ENCODE results near the gene ENPP3. TPM values are rescaled to one million over a fixed set of nuclear protein-coding genes. Genes with fewer than 3 reads are reported as not detected.
A peak's percentile ranks its signal among the peaks of the same experiment; 100 is the strongest.

The ENPP3 gene
- total and polyA plus RNA-seq, 2 of the 13 experiments (the other 11 are each of a cell fraction or from before 2014, with no cell fraction given) = 40.0 to 75.4 TPM

GRCh38 chr6:131754715-131755567, 117.8 kb downstream of the ENPP3 start (continued):
- TF ChIP-seq ARID3A (IDR thresholded peaks at IDR 0.05; ENCODE audit: low read depth, low read length) (peak; percentile 72), PITX1 (CRISPR knock-in tag; IDR thresholded peaks at IDR 0.05) (peak; percentile 86), ZNF333 (CRISPR knock-in tag; IDR thresholded peaks at IDR 0.05; ENCODE audit: borderline replicate concordance) (no peak), ESRRA (CRISPR knock-in tag; IDR thresholded peaks at IDR 0.05; ENCODE audit: low read depth) (peak; percentile 74; the same call in 1 of the 2 replicates), HMG20A (CRISPR knock-in tag; IDR thresholded peaks at IDR 0.05; ENCODE audit: borderline replicate concordance) (peak; percentile 96), EED (CRISPR knock-in tag; IDR thresholded peaks at IDR 0.05) (no peak), NCOA2 (CRISPR knock-in tag; IDR thresholded peaks at IDR 0.05) (peak; percentile 98), ELF1 (CRISPR knock-in tag; IDR thresholded peaks at IDR 0.05) (peak; percentile 71; the same call in 1 of the 2 replicates), THAP9 (CRISPR knock-in tag; IDR thresholded peaks at IDR 0.05; ENCODE audit: borderline replicate concordance) (no peak), FOXA1 (IDR thresholded peaks at IDR 0.05) (peak; percentile 80), FOXA1 (CRISPR knock-in tag; IDR thresholded peaks at IDR 0.05) (peak; percentile 94), ZNF569 (CRISPR knock-in tag; IDR thresholded peaks at IDR 0.05; ENCODE audit: borderline replicate concordance) (peak; percentile 62; the same call in 1 of the 2 replicates), HOXA7 (CRISPR knock-in tag; IDR thresholded peaks at IDR 0.05) (no peak), TAF1 (CRISPR knock-in tag; IDR thresholded peaks at IDR 0.05) (0 out of 2 replicates have a peak, but pooled peaks have one; percentile 31), ZNF232 (CRISPR knock-in tag; IDR thresholded peaks at IDR 0.05; ENCODE audit: borderline replicate concordance) (no peak), ZNF335 (CRISPR knock-in tag; IDR thresholded peaks at IDR 0.05) (peak; percentile 58; the same call in 1 of the 2 replicates), RBFOX2 (IDR thresholded peaks at IDR 0.05; ENCODE audit: low read depth, low read length) (peak; percentile 60), ERF (CRISPR knock-in tag; IDR thresholded peaks at IDR 0.05) (peak; percentile 94), PHB2 (IDR thresholded peaks at IDR 0.05; ENCODE audit: partially characterized antibody) (no peak), KLF6 (CRISPR knock-in tag; IDR thresholded peaks at IDR 0.05) (peak; percentile 17; the same call in 1 of the 2 replicates), CREB1 (IDR thresholded peaks at IDR 0.05) (no peak), CREB1 (CRISPR knock-in tag; IDR thresholded peaks at IDR 0.05) (peak; percentile 79), TCF7 (IDR thresholded peaks at IDR 0.05; ENCODE audit: low read depth) (peak; percentile 94), ZNF431 (CRISPR knock-in tag; IDR thresholded peaks at IDR 0.05; ENCODE audit: borderline replicate concordance, low read depth) (no peak; the same call in 1 of the 2 replicates), KMT2A (CRISPR knock-in tag; IDR thresholded peaks at IDR 0.05) (no peak), ZNF256 (CRISPR knock-in tag; conservative IDR thresholded peaks at IDR 0.05) (no peak), GTF3A (CRISPR knock-in tag; conservative IDR thresholded peaks at IDR 0.05) (no peak), KLF9 (CRISPR knock-in tag; IDR thresholded peaks at IDR 0.05; ENCODE audit: low read depth) (peak; percentile 78; the same call in 1 of the 2 replicates), ZZZ3 (CRISPR knock-in tag; IDR thresholded peaks at IDR 0.05; ENCODE audit: borderline replicate concordance) (no peak)
